Mesendoderm (in vitro differentiated cells): ENCODE results near the gene PEX12.

Experiments
- DNase-seq: peaks from one replicate; pipeline ENCODE4 v3.0.0; 2013
- H2AK5ac ChIP-seq: 2 replicates; pipeline ENCODE4 v1.6.1; 2013; ENCODE audit warnings: low read length, inconsistent platforms
- H2BK120ac ChIP-seq: 2 replicates; pipeline ENCODE4 v1.6.1; 2013; ENCODE audit warnings: low read depth, mild to moderate bottlenecking, low read length, moderate library complexity, mixed read lengths
- H2BK15ac ChIP-seq: replicated peaks from 2 replicates; pipeline ENCODE4 v1.6.1; 2013; ENCODE audit warnings: low read depth, mild to moderate bottlenecking, moderate library complexity
- H2BK5ac ChIP-seq: 2 replicates; pipeline ENCODE4 v1.6.1; 2013; ENCODE audit warnings: low read length, inconsistent platforms
- H3K18ac ChIP-seq: 2 replicates; pipeline ENCODE4 v1.6.1; 2013; ENCODE audit warnings: mild to moderate bottlenecking, low read length, mixed read lengths
- H3K23ac ChIP-seq: one replicate; pipeline ENCODE4 v1.6.1; 2013; ENCODE audit warnings: low read length
- H3K27ac ChIP-seq: 2 replicates; pipeline ENCODE4 v1.5.1; 2013; ENCODE audit warnings: low read depth, mild to moderate bottlenecking, inconsistent platforms, low read length, moderate library complexity
- H3K27me3 ChIP-seq: 2 replicates; pipeline ENCODE4 v1.6.1; 2013; ENCODE audit warnings: low read length, control low read depth, mild to moderate bottlenecking, inconsistent platforms; ENCODE audit not compliant: insufficient read depth, poor library complexity
- H3K36me3 ChIP-seq: 2 replicates; pipeline ENCODE4 v1.6.1; 2013; ENCODE audit warnings: low read length, inconsistent platforms; ENCODE audit not compliant: control insufficient read depth, insufficient read depth
- H3K4ac ChIP-seq: one replicate; pipeline ENCODE4 v1.6.1; 2013; ENCODE audit warnings: low read depth, mild to moderate bottlenecking, low read length, moderate library complexity
- H3K4me1 ChIP-seq: 2 replicates; pipeline ENCODE4 v1.6.1; 2013; ENCODE audit warnings: low read depth, low read length, inconsistent platforms; ENCODE audit not compliant: control insufficient read depth
- H3K4me2 ChIP-seq: 2 replicates; pipeline ENCODE4 v1.6.1; 2013; ENCODE audit warnings: low read length
- H3K4me3 ChIP-seq: 2 replicates; pipeline ENCODE4 v1.5.1; 2013; ENCODE audit warnings: mild to moderate bottlenecking, low read length
- H3K56ac ChIP-seq: one replicate; pipeline ENCODE4 v1.6.1; 2013; ENCODE audit warnings: low read length
- H3K79me1 ChIP-seq: 2 replicates; pipeline ENCODE4 v1.6.1; 2013; ENCODE audit warnings: low read length, inconsistent platforms
- H3K79me2 ChIP-seq: 2 replicates; pipeline ENCODE4 v1.6.1; 2013; ENCODE audit warnings: mild to moderate bottlenecking, low read length; ENCODE audit not compliant: control insufficient read depth, insufficient read depth
- H3K9ac ChIP-seq: 2 replicates; pipeline ENCODE4 v1.6.1; 2013; ENCODE audit warnings: low read length, inconsistent platforms
- H4K5ac ChIP-seq: one replicate; pipeline ENCODE4 v1.6.1; 2013; ENCODE audit warnings: low read length
- H4K8ac ChIP-seq: one replicate; pipeline ENCODE4 v1.6.1; 2013; ENCODE audit warnings: low read depth, mild to moderate bottlenecking, control low read depth, low read length, moderate library complexity
- WGBS: extraction: QIAGEN DNeasy Blood & Tissue Kit; methylation state at CpG from one replicate; pipeline ENCODE4 v1.1.7; 2013; ENCODE audit warnings: low lambda C conversion rate, missing lambda C conversion rate; ENCODE audit not compliant: insufficient coverage; ENCODE audit errors: extremely low coverage; 5-methylcytosine and 5-hydroxymethylcytosine counted together

Gene PEX12

DNA sequence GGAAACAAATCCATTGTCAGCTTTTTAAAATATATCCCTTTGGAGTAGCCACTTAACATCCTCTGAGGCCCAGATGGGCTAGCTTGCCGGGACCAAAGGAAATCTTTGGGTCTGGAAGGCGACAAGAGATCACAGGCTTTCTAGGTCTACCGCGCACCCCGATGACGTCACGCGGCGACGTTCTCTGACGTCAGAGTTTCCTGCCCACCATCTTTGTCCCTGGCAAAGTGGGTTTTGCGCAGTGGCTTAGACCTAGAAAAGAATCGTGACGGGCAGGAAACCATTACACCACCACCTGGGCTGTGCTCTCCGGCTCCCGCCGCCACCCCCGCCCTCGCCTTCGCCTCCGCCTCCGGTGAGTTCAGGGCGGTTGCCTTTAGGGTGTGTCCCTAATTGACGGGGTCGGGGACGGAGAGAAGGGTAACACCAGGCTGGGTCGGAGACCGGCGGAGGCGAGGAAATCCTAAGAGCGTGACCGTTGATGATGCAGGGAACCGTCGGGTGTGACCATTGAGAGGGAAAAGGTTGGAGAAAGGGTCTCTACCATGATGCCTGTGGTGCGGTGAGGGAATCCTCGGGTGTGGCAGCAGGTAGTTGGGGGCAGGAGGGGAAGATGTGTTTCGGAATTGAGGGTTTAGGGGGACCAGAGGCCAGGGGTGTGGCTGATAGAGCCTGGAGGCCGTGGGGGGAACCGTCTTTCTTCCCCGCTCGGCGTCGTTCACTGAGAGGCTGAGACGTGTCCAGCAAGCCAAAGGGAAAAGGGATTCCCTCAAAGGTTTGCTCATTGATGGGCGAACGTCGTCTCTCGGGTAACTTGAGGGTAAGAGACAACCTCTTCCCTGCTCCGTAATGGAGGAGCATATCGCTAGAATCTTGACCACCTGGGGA, 8.9 kb upstream of the PEX12 start, which contains the start of gene AP2B1:
AP2B1 (plus strand) TSS at position 249 of the 888 bp plus-strand sequence. CDS start 6,709 bp downstream, outside the sequence.
- no peak within 1 kb of the TSS for H2BK120ac ChIP-seq
- H3K27me3 ChIP-seq, result no peaks in the 10 kb centered on the region
- no peak within 1 kb of the TSS for H4K8ac ChIP-seq
- DNase-seq, result peak; percentile 98
- peak within 1 kb of the TSS; percentile 45 for H3K27ac ChIP-seq
- H3K56ac ChIP-seq, result peak within 1 kb of the TSS; percentile 96
- H3K23ac ChIP-seq, result peak within 1 kb of the TSS; percentile 0
- peaks cover 4% of the 10 kb centered on the region for H3K79me1 ChIP-seq
- peak within 1 kb of the TSS; percentile 85 for H3K4me3 ChIP-seq
- WGBS, result no CpG with 5 or more reads among the region's 50 CpGs
- H3K36me3 ChIP-seq, result no peaks in the 10 kb centered on the region
- H3K4me2 ChIP-seq, result peak within 1 kb of the TSS; percentile 73
- H3K18ac ChIP-seq, result peak within 1 kb of the TSS; percentile 88
- peak within 1 kb of the TSS; percentile 89 for H3K4ac ChIP-seq
- H2AK5ac ChIP-seq, result no peak within 1 kb of the TSS
- H2BK5ac ChIP-seq, result peak within 1 kb of the TSS; percentile 9
- H3K79me2 ChIP-seq, result peaks cover 27% of the 10 kb centered on the region
- H2BK15ac ChIP-seq, result no peak within 1 kb of the TSS
- peak within 1 kb of the TSS; percentile 99 for H4K5ac ChIP-seq
- H3K9ac ChIP-seq, result peak within 1 kb of the TSS; percentile 91
- peaks cover 3% of the 10 kb centered on the region for H3K4me1 ChIP-seq

DNA sequence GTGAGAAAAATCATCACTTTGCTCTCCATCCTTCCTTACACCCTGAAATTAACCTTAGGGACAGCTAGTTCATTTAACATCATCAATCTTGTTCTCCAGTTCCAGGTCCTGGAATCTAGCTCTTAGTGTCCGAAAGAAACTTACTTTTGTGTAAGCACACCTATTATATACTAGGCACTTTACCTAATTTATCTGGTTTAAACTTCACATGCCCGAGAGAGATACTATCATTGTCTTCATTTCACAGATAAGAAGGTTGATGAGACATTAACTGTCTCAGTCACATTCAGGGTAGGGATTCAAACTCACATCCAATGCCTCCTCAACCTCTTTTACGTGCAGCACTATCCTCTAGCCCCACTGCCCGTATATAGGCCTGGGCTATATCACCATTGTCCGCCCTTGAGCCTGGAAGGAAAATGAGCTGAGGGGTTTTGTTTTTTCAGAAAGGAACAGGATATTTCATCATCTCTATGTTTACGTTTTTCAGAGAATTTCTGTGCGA, 8.2 kb upstream of the PEX12 start:
- WGBS, result no CpG with 5 or more reads among the region's 7 CpGs

GRCh38 chr17:35584061-35584460, 5.7 kb upstream of the PEX12 start:
- Histone ChIP-seq H3K4ac (no peak overlapping the region), H3K36me3 (no peaks in the 10 kb centered on the region), H2BK15ac (no peak overlapping the region), H3K56ac (no peak overlapping the region), H3K27ac (no peak overlapping the region), H4K5ac (no peak overlapping the region), H2BK120ac (no peak overlapping the region), H3K79me2 (peaks cover 7% of the 10 kb centered on the region), H4K8ac (no peak overlapping the region), H3K27me3 (no peaks in the 10 kb centered on the region), H3K9ac (no peak overlapping the region), H2BK5ac (no peak overlapping the region), H3K79me1 (peaks cover 2% of the 10 kb centered on the region), H3K4me2 (no peak overlapping the region), H3K4me1 (peaks cover 1% of the 10 kb centered on the region), H3K23ac (no peak overlapping the region), H3K4me3 (no peak overlapping the region), H3K18ac (no peak overlapping the region), H2AK5ac (no peak overlapping the region)
- DNase-seq, result no peak
- no CpG with 5 or more reads among the region's 1 CpG for WGBS

More for the DNA sequence above, 8.2 kb upstream of the PEX12 start:
- Histone ChIP-seq H3K27ac (no peak overlapping the region), H3K4ac (peak overlapping the region; percentile 85), H3K79me2 (peaks cover 25% of the 10 kb centered on the region), H3K56ac (peak overlapping the region; percentile 73), H3K9ac (peak overlapping the region; percentile 41), H3K23ac (no peak overlapping the region), H3K27me3 (no peaks in the 10 kb centered on the region), H3K79me1 (peaks cover 4% of the 10 kb centered on the region), H2BK15ac (no peak overlapping the region), H3K4me2 (peak overlapping the region; percentile 35), H4K8ac (no peak overlapping the region), H3K4me1 (peaks cover 3% of the 10 kb centered on the region), H4K5ac (peak overlapping the region; percentile 99), H2BK5ac (no peak overlapping the region), H2BK120ac (no peak overlapping the region), H2AK5ac (no peak overlapping the region), H3K4me3 (peak overlapping the region; percentile 13), H3K36me3 (no peaks in the 10 kb centered on the region), H3K18ac (no peak overlapping the region)
- no peak for DNase-seq

GRCh38 chr17:35578929-35579432, 610 bp upstream of the PEX12 start:
- Histone ChIP-seq H3K79me2 (no peaks in the 10 kb centered on the region), H2AK5ac (peak overlapping the region; percentile 55), H2BK15ac (no peak overlapping the region), H4K5ac (peak overlapping the region; percentile 78), H3K18ac (peak overlapping the region; percentile 77), H3K4me2 (peak overlapping the region; percentile 99), H3K4me1 (peaks cover 3% of the 10 kb centered on the region), H3K56ac (peak overlapping the region; percentile 95), H3K27ac (no peak overlapping the region), H3K23ac (peak overlapping the region; percentile 15), H3K4ac (no peak overlapping the region), H3K4me3 (peak overlapping the region; percentile 93), H2BK5ac (no peak overlapping the region), H4K8ac (no peak overlapping the region), H3K79me1 (peaks cover 2% of the 10 kb centered on the region), H3K36me3 (no peaks in the 10 kb centered on the region), H3K27me3 (no peaks in the 10 kb centered on the region), H3K9ac (peak overlapping the region; percentile 93), H2BK120ac (no peak overlapping the region)
- DNase-seq, result no peak
- WGBS, result no CpG with 5 or more reads among the region's 11 CpGs

- Histone ChIP-seq H3K56ac (peak overlapping the region; percentile 89), H3K4ac (peak overlapping the region; percentile 57), H2BK120ac (no peak overlapping the region), H2AK5ac (no peak overlapping the region), H4K5ac (peak overlapping the region; percentile 10), H3K9ac (peak overlapping the region; percentile 78), H2BK5ac (no peak overlapping the region), H3K4me2 (peak overlapping the region; percentile 78), H3K27ac (no peak overlapping the region), H3K23ac (no peak overlapping the region), H3K36me3 (no peaks in the 10 kb centered on the region), H4K8ac (no peak overlapping the region), H2BK15ac (no peak overlapping the region), H3K79me1 (peaks cover 2% of the 10 kb centered on the region), H3K27me3 (no peaks in the 10 kb centered on the region), H3K18ac (no peak overlapping the region), H3K4me1 (peaks cover 3% of the 10 kb centered on the region), H3K4me3 (peak overlapping the region; percentile 57), H3K79me2 (no peaks in the 10 kb centered on the region)
- DNase-seq, result no peak
- WGBS, result no CpG with 5 or more reads among the region's 8 CpGs
Measured at GRCh38 chr17:35577830-35578196, 558 bp downstream of the PEX12 start.
